NCI-H146 treated with DMSO at 0.1 percent for 48 hours (cell line): ENCODE results near the gene LIMD2.
A peak's percentile ranks its signal among the peaks of the same experiment; 100 is the strongest.

ENCODE experiments used
- DNase-seq: peaks from one replicate; lab custom pipeline; 2025; ENCODE audit not compliant: unreplicated experiment; lab: John Stamatoyannopoulos, UW

The LIMD2 gene

DNA sequence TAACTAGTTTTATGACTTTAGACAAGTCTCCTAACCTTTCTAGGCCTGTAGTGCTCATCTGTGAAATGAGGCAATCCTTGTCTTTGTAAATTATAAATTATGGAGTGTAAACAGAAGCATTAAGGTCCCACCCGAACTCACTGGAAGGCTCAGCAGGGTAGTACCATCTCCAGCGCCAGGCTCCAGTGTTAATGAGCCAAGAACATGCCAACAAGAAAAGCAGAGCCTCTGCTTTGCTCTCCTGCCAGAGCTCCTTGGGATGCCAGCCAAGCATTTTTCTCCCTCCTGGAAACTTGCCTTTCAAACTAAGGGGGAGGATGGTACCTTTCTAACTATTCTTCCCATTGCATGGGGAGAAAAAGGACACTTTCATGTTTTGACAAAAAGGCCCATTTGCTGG, 14.9 kb downstream of the LIMD2 start:
- no peak for DNase-seq

DNA sequence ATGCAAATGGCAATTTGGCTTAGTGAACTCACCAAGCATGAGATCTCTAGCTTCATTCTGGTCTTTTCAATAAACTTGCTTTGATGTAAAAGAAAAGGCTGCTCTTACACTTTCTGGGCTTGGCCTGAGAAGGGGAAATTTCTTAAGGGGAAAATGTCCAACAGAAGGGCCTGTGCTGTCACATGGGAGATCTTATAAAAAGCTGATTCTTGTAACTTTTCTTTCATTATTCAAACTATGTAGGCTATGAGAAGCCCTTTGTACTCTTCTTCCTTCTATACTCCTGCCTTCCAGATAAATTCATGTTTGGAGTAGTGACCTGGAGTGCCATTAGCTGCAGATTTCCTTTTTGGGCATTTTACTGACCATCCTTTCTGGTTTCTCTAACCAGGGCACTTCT, 16.9 kb downstream of the LIMD2 start:
- DNase-seq = no peak

DNA sequence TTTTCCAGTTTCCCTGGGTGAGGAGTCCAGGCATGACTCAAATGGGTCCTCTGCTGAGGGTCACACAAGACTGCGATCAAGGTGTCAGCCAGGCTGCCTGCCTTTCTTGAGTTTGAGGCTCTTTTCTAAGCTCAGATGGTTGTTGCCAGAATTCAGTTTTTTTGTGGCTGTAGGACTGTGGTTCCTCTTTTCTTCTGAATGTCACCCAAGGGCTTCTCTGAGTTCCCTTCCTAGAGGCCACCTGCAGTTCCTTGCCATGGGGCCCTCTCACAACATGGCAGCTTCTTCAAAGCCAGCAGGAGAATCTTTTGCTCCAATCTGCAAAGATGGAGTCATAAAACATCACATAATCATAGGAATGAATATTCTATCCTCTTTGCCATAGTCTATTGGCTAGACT, 17.5 kb downstream of the LIMD2 start:
- DNase-seq = no peak

DNA sequence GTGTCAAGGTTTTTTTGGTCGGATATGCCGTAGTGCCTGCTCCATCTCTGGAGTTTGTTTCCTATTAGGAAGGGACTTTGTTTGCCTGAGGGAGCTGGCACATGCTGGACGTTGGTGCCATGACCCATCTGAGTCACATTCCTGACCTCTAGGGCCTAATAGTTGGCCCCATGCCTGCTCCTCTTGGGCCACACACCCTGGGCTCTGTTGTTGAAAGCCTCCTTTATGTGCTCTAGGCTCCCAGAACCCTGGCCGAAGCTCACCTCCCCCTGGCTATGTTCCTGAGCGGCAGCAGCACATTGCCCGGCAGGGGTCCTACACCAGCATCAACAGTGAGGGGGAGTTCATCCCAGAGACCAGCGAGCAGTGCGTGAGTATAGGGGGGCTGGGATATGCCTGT, 18.4 kb downstream of the LIMD2 start:
- no peak for DNase-seq

DNA sequence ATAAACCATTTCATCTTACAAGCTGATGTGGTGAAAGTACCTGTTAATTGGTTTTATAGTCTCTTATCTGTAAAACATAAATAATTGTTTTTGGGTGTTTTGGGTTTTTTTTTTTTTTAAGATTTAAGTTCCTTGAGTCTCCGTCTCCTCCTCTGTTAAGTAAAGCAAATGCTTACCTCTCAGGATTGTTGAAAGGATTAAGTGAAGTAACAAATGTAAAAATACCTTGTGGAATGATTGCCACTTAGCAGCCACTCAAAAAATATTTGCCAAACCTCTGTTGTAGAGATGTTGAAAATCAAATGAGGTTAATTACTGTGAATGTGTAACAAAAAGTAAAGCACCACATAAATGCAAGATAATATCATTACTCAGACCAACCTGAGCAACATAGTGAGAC, 19.2 kb downstream of the LIMD2 start:
- DNase-seq = no peak

DNA sequence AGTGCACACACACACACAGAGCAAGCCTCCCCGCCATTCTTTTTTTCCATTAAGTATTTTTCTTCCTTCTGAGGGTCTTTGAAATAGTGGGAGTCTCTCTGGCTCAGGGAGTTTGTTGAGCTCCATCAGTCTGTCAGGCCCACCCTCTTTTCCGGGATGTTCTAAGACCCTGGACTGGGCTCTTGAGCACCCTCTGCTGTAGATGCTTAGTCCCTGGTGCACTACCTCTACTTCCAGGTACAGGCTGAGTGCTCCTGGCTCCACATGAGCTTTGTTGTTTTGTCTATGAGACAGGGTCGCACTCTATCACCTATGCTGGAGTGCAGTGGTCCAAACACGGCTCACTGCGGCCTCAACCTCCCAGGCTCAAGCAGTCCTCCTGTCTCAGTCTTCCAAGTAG, 20.7 kb downstream of the LIMD2 start:
- no peak for DNase-seq

DNA sequence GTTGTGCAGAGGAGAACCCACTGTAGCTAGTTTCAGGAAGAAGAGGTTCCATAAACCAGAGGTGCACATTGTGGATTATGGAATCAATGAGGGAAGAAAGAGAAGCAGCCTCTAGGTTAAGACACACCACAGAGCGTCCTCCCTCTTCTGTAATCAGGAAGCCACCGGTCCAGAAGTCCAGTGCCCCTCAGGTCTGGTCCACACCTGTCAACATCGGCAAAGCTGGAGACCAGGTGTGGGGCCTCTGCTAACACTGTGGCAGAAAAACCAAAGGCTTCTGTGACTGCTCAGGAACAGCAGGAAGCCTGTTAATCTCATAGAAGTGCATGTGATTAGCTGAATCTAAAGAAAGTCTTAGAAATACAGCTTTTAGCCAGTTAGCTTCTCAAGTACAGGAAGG, 23.3 kb downstream of the LIMD2 start:
- DNase-seq = peak; percentile 25

DNA sequence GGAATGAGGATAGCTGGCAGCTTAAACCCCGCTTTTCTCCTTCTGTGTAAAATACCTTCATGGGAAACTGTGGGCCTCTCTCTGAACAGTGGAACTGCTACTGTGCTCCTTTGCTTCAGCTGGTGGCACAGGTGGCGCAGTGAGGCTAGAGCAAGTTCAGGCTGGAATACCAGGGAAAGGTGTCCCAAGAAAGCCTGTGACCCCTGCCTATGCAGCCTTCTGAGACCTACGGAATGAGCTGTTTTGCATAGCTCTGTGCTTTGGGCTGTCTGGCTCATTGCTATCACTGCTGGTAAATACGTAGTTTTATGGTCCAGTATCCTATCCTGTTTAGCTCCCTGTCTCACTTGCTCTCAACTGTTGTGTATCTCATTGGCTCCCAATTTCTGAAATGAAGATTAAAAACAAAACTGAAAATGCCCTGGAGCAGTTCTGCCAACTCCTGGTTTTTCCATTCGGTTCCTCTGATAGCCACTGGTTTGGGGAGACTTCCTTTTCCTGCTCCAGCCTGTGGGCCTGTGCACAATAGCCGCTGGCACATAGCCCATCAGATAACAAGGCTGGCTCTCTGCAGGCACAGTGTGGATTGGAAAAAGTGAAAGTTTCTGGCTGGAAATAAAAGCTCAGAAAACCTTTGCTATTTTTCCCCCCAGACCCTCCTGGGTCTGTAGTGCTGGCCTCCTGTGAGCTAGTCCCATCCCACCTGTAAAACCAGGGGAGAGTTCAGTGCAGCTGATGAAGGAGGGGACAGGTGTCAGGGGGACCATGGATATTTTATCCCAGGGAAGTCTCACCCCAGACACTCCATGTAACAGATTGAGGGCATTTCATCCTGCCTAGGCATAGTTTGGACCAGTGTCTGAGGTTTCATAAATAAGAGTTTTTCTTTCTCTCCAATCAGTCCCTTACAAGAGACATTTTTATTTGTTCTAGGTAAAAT, 24.0 kb downstream of the LIMD2 start:
- DNase-seq = peak; percentile 81

DNA sequence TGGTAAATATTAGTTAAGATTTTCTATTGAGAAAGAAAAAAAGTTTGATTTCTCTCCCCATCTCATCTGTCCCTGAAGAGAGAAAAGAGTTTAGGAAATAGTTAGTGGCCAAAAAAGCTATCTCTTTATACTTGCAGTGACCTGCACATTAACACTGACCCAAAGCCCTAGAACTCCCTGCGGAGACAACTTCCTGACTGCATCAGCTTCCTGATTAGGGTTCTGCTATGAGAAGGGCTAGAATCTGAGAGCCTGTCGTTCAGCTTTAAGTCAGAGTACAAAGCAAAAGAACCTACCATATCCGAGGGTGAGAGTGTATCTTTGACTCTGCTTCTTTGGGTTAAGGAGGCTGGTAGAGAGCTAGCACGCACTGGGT, 24.7 kb downstream of the LIMD2 start:
- peak; percentile 26 for DNase-seq

DNA sequence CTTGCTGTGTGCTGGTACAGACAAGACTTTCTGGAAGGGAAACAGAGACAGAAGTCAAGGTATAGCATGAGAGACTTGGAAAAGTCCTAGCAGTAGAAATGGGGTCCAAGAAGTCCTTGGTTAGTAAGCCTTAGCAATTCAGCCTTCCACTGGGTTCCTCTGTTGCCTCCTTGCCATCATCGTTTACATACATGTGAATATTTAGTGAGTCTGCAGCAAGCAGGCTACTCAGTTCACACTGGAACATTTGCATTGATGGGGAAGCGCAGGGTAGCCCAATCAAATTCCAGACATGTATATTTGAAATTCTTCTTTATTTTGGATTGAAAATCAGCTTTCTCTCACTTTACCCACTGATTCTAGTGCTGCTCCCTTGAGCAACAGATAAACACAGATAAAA, 27.1 kb downstream of the LIMD2 start:
- no peak for DNase-seq

DNA sequence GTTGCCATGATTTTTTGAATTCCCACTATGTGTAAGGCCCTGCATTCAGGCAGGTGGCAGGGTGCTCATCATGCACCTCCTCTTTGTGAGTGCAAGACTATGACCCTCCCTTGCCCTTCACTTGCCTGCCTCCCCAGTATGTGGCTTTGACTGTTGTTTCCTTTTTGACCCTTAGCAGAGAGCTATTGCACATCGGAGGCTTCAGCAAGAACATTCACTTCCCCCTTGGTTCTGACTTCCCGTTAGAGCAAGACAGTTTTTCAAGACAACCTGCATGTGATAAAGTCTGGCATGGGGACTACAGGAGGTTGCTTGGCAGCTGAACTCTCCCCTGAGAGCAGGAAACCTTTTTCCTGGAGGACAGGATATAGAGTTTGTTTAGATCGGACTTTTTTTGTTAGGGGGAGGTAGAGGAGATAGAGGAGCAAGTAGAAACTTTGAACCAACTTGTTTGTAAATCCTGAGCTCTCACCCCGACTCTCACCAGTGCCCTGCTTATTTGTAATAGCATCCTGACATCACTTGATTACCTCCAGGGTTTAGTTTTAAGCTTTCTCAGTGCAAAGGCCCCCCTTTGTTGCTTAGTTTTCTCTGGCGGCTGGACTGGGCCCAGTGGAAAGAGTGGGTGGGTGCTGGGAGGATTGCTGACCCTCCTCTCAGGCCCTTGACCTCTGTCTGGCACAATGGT, 34.3 kb downstream of the LIMD2 start:
- DNase-seq = no peak

DNA sequence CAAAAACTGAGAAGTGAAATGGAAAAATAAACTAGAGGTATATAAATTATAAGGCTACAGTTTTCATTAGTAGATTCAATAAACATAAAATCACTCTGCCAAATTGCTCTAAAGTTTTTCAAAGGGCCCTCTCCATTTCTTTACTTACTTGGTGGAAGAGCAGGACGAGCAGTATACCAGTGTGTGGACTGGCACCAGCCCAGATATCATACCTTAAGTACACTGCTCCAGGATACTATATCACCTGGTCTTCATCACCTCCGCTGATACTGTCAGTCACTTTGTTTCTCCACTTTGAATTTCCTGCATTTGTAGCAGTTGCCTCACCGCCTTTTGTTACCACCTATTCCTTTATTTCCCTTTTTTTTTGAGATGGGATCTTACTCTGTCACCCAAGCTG, 40.1 kb downstream of the LIMD2 start:
- no peak for DNase-seq

DNA sequence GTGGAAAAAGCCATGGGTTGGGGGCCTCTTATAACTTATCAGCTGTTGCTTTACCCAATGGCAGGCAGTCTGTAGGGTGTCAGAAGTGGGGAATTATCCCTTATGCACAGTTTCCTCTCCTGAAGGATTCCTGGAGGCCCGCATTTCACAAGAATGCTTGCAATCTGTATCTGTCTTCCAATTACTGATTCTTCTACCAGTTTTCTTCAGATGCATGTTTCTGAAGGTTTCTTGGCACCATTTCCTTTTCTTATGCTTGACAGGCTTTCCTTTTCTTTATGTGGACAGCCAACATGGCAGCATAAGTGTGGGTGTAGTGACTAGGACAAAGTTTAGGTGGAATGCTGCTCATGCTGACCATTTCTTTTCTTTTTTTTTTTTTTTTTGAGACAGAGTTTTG, 41.6 kb downstream of the LIMD2 start:
- no peak for DNase-seq

DNA sequence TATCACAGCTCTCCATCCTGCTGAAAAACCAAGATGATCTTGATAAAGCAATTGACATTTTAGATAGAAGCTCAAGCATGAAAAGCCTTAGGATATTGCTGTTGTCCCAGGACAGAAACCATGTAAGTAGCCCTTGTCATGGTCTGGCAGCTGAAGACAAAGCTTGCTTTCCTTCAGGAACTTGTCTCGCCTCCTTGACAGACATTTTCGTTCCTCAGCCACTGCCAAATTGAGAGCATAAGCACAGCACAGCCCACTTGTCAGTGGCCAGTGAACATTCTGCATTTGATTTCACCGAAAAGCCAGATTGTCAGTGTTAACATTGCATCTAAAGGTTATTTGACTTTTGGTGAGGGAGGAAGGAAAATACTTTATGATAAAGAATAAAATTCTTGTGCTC, 42.1 kb downstream of the LIMD2 start:
- DNase-seq = no peak

DNA sequence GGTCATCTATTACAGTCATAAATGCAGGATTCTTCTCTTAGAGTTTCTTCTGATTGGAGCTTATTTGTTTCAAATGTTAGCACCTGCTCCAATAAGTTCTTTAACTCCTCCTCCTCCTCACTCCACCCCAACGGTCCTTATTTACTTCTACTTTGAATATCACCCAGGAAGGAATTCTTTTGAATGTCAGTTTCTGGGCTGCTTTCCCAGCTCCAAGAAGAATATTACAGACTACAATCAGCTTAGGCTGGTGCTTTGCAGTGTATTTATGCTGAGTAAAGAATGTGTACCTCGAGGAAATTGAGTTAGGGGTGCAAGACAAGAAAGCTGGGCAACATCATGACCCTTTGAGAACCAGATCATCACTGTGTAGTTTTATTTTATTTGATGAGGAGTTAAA, 46.9 kb downstream of the LIMD2 start:
- no peak for DNase-seq

DNA sequence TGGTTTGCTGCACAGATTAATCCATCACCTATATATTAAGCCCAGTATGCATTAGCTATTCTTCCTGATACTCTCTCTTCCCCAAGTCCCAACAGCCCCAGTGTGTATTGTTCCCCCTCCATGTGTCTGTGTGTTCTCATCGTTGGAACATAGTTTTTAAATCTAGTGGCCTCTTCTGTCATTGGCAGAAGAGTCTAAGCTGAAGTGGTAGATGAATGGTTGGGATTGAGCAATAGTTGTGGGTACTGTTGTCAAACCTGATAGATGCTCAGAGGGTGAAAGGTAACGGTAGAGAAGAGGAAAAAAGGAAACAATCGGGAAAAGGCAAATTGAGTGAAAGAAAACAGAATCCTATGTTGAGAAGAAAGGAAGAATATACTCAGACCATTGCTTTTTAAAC, 47.8 kb downstream of the LIMD2 start:
- no peak for DNase-seq

DNA sequence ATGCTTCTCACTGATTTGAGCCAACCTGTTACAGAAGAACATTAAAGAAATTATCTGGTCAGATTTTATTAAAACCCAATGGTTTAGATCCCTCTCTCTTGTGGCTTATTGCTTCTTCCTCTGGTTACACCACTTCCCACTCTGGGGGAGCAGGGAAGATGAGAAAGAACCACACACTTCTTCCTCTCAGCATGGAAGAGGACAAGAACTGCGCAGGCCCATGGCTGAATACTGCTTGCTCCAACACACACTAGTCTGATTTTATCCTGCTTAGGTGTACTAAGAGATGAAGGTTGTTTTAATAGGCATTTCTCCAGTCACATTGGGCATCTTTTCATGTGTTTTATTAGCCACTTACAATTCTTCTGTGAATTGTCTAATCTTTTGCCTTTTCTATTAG, 50.1 kb downstream of the LIMD2 start:
- no peak for DNase-seq

DNA sequence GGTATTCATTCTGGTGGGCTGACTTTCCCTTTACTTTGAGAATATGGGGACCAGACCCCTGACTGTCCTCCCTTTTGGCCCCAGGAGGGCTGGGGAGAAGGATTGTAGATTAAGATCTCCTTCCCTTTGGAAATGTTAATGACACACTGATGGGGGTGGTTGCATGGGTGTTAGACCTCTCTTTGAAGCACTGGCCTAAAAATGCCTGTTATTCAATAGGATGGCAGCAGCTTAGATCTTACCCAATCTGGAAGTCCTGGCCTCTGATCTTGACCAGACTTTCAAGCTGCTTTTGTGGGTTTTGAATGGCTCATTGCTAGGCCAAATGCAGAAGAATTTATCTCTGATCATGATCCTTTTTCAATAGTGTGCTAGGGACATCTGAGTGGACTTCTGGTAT, 52.0 kb downstream of the LIMD2 start:
- no peak for DNase-seq

DNA sequence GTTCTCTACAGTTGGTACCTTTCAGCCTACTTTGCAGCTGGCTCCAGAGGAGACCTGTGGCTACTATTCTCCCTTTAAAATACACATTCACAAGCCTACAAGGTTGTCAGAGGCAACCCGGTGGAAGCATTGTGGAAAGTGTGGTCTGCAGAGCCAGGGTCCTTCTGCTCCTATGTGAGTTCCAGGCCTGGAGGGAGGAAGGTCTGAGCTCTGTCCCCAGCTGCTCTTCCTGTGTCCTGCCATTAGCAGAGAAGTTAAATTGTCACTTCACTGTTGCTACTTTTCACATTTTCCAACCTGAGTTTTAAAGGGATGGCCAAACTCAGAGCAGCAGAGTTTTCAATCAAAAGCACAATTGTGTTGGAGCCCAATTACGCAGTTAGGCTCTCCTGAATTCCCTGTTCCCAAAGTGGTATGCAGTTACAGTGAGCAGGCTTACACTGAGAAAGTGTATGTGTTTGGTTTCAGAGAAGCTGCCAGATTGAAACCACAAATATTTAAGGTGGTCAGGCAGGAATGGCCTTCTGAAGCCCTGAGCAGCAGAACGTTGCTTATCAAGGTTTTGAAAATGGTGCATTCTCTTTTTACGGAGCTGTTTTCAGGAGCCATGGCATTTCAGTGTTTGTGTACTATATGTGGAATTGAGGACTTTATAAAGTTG, 52.7 kb downstream of the LIMD2 start:
- no peak for DNase-seq

DNA sequence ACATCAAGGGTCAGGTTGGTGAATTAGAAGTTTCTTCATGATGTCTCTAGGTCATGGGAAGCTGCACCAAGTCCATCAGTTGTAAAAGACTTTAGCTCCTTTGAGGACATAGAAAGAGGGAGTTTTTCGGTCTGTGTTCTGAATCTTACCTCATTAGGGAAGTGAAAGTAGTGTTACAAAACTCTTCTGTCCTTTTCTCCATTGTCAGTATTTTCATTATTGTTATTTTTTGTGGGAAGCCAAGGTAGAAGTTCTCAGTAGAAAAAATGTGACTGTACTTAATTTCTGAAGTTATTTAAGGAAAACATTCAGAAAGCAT, 53.5 kb downstream of the LIMD2 start:
- no peak for DNase-seq
